NT2/D1 (cell line): ENCODE results near the gene LUC7L2.

Experiments used
- DNase-seq: peaks from one replicate; pipeline ENCODE4 v3.0.0-alpha.2; 2011; ENCODE audit warnings: low read depth, low spot score
- H3K27me3 ChIP-seq: 2 replicates; pipeline ENCODE4 v1.6.0; 2011; ENCODE audit warnings: mild to moderate bottlenecking; ENCODE audit not compliant: insufficient read length, insufficient read depth
- H3K36me3 ChIP-seq: 2 replicates; pipeline ENCODE4 v1.6.1; 2011; ENCODE audit warnings: mild to moderate bottlenecking, low read length, mixed read lengths; ENCODE audit not compliant: insufficient read depth, insufficient read length
- H3K4me1 ChIP-seq: 2 replicates; pipeline ENCODE4 v1.5.1; 2011; ENCODE audit not compliant: insufficient read depth, insufficient read length
- H3K4me3 ChIP-seq: 2 replicates; pipeline ENCODE4 v1.5.1; 2011; ENCODE audit warnings: low read depth; ENCODE audit not compliant: insufficient read length
- H3K9ac ChIP-seq: 2 replicates; pipeline ENCODE4 v1.6.0; 2011; ENCODE audit warnings: low read depth; ENCODE audit not compliant: insufficient read length
- H3K9me3 ChIP-seq: 2 replicates; pipeline ENCODE4 v1.5.1; 2011; ENCODE audit warnings: mild to moderate bottlenecking, low read length; ENCODE audit not compliant: insufficient read depth
- SUZ12 ChIP-seq: IDR thresholded peaks from 2 replicates; pipeline ENCODE4 v1.6.1; 2011; ENCODE audit not compliant: insufficient read length, insufficient read depth; ENCODE audit errors: extremely low read depth
- YY1 ChIP-seq: IDR thresholded peaks from 2 replicates; pipeline ENCODE4 v1.6.1; 2011; ENCODE audit not compliant: insufficient read length, insufficient read depth
- ZNF274 ChIP-seq: IDR thresholded peaks from 2 replicates; pipeline ENCODE4 v1.6.1; 2011; ENCODE audit warnings: mild to moderate bottlenecking, low read depth, low read length

Gene LUC7L2

DNA sequence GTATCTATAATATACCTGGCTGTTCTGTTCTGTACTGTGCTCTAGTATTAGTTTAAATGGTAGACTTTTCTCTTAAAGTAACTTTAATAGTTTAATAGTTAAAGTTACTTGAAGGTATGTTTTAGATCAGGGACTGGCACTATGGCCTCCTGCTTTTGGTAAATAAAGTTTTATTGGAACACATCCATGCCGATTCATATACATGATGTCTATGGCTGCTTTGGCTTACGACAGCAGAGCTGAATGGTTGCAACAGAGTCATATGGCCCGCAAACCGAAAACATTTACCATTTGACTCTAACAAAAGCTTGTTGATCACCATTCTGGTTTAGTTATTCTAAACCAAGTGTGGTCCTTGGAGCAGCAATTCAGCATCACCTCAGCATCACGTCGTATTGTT, 6.7 kb downstream of the LUC7L2 start:
- Histone ChIP-seq H3K9ac (no peak overlapping the region), H3K4me3 (no peak overlapping the region), H3K9me3 (no peaks in the 10 kb centered on the region), H3K4me1 (no peaks in the 10 kb centered on the region), H3K27me3 (no peaks in the 10 kb centered on the region), H3K36me3 (peaks cover 36% of the 10 kb centered on the region)
- TF ChIP-seq YY1, result no peak
- DNase-seq, result no peak

GRCh38 chr7:139367438-139368155, 7.9 kb downstream of the LUC7L2 start:
- H3K4me3 ChIP-seq, result no peak overlapping the region
- peaks cover 34% of the 10 kb centered on the region for H3K36me3 ChIP-seq

DNA sequence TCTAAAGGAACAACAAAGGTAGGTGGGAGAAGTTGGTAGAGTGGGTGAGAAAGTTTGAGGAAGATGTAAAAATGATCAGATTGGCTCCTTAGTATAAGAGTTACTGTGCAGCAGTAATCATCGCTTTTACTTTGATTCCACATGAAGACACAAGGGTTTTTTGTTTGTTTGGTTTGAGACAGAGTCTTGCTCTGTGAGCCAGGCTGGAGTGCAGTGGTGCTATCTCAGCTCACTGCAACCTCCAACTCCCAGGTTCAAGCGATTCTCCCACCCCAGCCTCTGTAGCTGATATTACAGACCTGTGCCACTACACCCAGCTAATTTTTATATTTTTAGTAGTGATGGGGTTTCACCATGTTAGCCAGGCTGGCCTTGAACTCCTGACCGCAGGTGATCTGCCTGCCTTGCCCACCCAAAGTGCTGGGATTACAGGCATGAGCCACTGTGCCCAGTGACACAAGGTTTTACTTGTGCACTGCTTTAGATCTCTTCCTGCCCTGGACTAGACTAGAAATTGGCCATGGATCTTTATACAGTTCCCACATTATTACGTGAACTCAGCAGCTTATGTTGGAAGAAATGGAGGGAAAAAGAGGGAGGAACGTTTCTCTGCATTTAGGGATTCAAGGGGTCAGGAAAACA, 10.7 kb downstream of the LUC7L2 start:
- no peaks in the 10 kb centered on the region for H3K4me1 ChIP-seq
- H3K27me3 ChIP-seq, result no peaks in the 10 kb centered on the region
- peaks cover 20% of the 10 kb centered on the region for H3K36me3 ChIP-seq
- TF ChIP-seq ZNF274, result no peak
- TF ChIP-seq YY1, result no peak
- no peak for TF ChIP-seq SUZ12
- H3K9me3 ChIP-seq, result no peaks in the 10 kb centered on the region
- no peak overlapping the region for H3K4me3 ChIP-seq
- no peak for DNase-seq
- H3K9ac ChIP-seq, result no peak overlapping the region

More at GRCh38 chr7:139367438-139368155, 7.9 kb downstream of the LUC7L2 start:
- Histone ChIP-seq H3K9ac (no peak overlapping the region), H3K27me3 (no peaks in the 10 kb centered on the region), H3K4me1 (no peaks in the 10 kb centered on the region), H3K9me3 (no peaks in the 10 kb centered on the region)
- no peak for TF ChIP-seq YY1
- no peak for TF ChIP-seq SUZ12
- no peak for TF ChIP-seq ZNF274
- no peak for DNase-seq

GRCh38 chr7:139370943-139371313, 11.2 kb downstream of the LUC7L2 start:
- TF ChIP-seq YY1, result no peak
- no peak for TF ChIP-seq ZNF274
- no peak for TF ChIP-seq SUZ12
- peaks cover 21% of the 10 kb centered on the region for H3K36me3 ChIP-seq
- H3K4me3 ChIP-seq, result no peak overlapping the region
- H3K27me3 ChIP-seq, result no peaks in the 10 kb centered on the region
- H3K4me1 ChIP-seq, result no peaks in the 10 kb centered on the region
- H3K9me3 ChIP-seq, result no peaks in the 10 kb centered on the region
- no peak for DNase-seq
- H3K9ac ChIP-seq, result no peak overlapping the region

DNA sequence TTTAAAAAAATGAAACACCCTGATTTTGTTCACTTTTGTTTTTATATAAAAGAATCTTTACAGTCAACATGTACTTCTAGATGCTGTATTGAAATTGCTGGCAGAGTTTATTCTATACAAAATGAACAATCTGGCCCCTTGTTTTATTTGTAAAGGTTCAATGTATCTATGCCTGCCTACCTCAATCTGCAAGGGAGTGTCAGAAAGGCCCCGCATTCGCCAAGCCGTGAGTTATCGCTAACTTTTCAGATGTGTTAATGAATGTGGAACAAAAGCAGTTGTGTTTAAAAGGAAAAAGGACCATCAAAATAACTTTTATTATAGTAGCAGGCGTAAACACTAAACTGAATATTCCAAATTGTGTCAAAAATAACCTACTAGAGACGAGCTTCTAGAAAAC, 14.6 kb downstream of the LUC7L2 start:
- no peak for TF ChIP-seq ZNF274
- TF ChIP-seq SUZ12, result no peak
- Histone ChIP-seq H3K36me3 (peaks cover 34% of the 10 kb centered on the region), H3K4me1 (no peaks in the 10 kb centered on the region), H3K9ac (no peak overlapping the region), H3K27me3 (no peaks in the 10 kb centered on the region), H3K4me3 (no peak overlapping the region), H3K9me3 (no peaks in the 10 kb centered on the region)
- DNase-seq, result no peak

DNA sequence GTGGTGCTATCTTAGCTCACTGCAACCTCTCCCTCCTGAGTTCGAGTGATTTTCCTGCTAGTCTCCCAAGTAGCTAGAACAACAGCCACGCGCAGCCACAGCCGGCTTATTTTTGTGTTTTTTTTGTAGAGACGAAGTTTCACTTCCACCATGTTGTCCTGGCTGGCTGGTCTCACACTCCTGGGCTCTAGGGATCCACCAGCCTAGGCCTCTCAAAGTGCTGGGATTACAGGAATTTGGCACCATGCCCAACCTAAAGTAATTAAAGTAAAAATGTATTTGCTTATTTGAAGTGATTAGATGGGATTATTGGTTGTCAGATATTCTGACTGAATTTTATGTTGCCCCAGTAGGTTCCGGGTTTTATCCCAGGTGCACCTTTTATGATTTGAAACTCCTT, 22.7 kb downstream of the LUC7L2 start:
- Histone ChIP-seq H3K4me3 (no peak overlapping the region), H3K27me3 (no peaks in the 10 kb centered on the region), H3K9me3 (no peaks in the 10 kb centered on the region), H3K4me1 (no peaks in the 10 kb centered on the region), H3K9ac (no peak overlapping the region), H3K36me3 (peaks cover 29% of the 10 kb centered on the region)
- DNase-seq, result no peak
- TF ChIP-seq ZNF274, result no peak
- no peak for TF ChIP-seq YY1
- no peak for TF ChIP-seq SUZ12

- no peaks in the 10 kb centered on the region for H3K27me3 ChIP-seq
- no peaks in the 10 kb centered on the region for H3K4me1 ChIP-seq
- H3K9me3 ChIP-seq, result no peaks in the 10 kb centered on the region
- DNase-seq, result no peak
- H3K9ac ChIP-seq, result no peak overlapping the region
- TF ChIP-seq SUZ12, result no peak
- no peak overlapping the region for H3K4me3 ChIP-seq
- peaks cover 13% of the 10 kb centered on the region for H3K36me3 ChIP-seq
These were observed 24.9 kb downstream of the LUC7L2 start for GRCh38 chr7:139384611-139385010.
